IMR-90 (cell line): Measurements from ENCODE around the gene CGREF1. TPM values are rescaled to one million over a fixed set of nuclear protein-coding genes. Genes with fewer than 3 reads are reported as not detected.

Experiments used
- ATAC-seq: fragments of 200-7000 bp; cut with Tn5 transposase; 2 replicates; pipeline ENCODE4 v1.9.1; 2020; ENCODE audit warnings: low read depth, mild to moderate bottlenecking, moderate library complexity
- BruUV-seq: library from RNA; stranded (reverse); fragments of 400-500 nt; replicated peaks from 2 replicates; lab custom pipeline; 2021; lab: Mats Ljungman, UMichigan
- CTCF ChIA-PET: fragments of 300-600 bp; formaldehyde crosslinking; extraction: SDS; loops from one replicate; lab custom pipeline; 2021; ENCODE audit warnings: antibody characterized with exemption; lab: Yijun Ruan, JAX
- POLR2A ChIA-PET: fragments of 300-600 bp; sonication (Branson Sonifier 250); formaldehyde crosslinking; loops from one replicate; lab custom pipeline; 2022; ENCODE audit warnings: antibody characterized with exemption; ENCODE audit not compliant: unreplicated experiment; lab: Charles Lee
- DNase-seq: peaks from one replicate; pipeline ENCODE4 v3.0.0; 2013
- H2AFZ ChIP-seq: replicated peaks from 2 replicates; pipeline ENCODE3; 2013; ENCODE audit warnings: low read length, mild to moderate bottlenecking; ENCODE audit not compliant: poor library complexity
- H2AK5ac ChIP-seq: 2 replicates; pipeline ENCODE4 v1.6.1; 2013; ENCODE audit warnings: low read depth, low read length, inconsistent platforms
- H2AK9ac ChIP-seq: replicated peaks from 2 replicates; pipeline ENCODE3; 2013; ENCODE audit warnings: mild to moderate bottlenecking, low read depth, low read length, moderate library complexity; ENCODE audit not compliant: poor library complexity
- H2BK120ac ChIP-seq: 2 replicates; pipeline ENCODE4 v1.6.1; 2013; ENCODE audit warnings: low read depth, low read length, inconsistent platforms
- H2BK15ac ChIP-seq: 3 replicates; pipeline ENCODE4 v1.6.1; 2013; ENCODE audit warnings: low read depth, low read length, inconsistent platforms
- H2BK20ac ChIP-seq: 2 replicates; pipeline ENCODE4 v1.6.1; 2013; ENCODE audit warnings: low read depth, mild to moderate bottlenecking, inconsistent platforms, low read length, moderate library complexity
- H2BK5ac ChIP-seq: 2 replicates; pipeline ENCODE4 v1.6.1; 2013; ENCODE audit warnings: mild to moderate bottlenecking, low read depth, low read length, inconsistent platforms; ENCODE audit not compliant: poor library complexity, severe bottlenecking
- H3K14ac ChIP-seq: replicated peaks from 2 replicates; pipeline ENCODE4 v1.6.1; 2013; ENCODE audit warnings: low read depth, low read length, inconsistent platforms
- H3K18ac ChIP-seq: 2 replicates; pipeline ENCODE4 v1.6.1; 2013; ENCODE audit warnings: low read depth, low read length, control low read depth
- H3K23ac ChIP-seq: 2 replicates; pipeline ENCODE4 v1.6.1; 2013; ENCODE audit warnings: low read depth, low read length, inconsistent platforms
- H3K27ac ChIP-seq: 2 replicates; pipeline ENCODE4 v1.5.1; 2013; ENCODE audit warnings: mild to moderate bottlenecking, control low read depth, low read length; ENCODE audit not compliant: insufficient read depth
- H3K27me3 ChIP-seq: 2 replicates; pipeline ENCODE4 v1.6.1; 2013; ENCODE audit warnings: low read length; ENCODE audit not compliant: control insufficient read depth, insufficient read depth
- H3K36me3 ChIP-seq: 2 replicates; pipeline ENCODE4 v1.6.1; 2013; ENCODE audit warnings: low read length, mixed read lengths; ENCODE audit not compliant: control insufficient read depth, insufficient read depth
- H3K4ac ChIP-seq: 2 replicates; pipeline ENCODE4 v1.6.1; 2013; ENCODE audit warnings: low read depth, low read length, inconsistent platforms
- H3K4me1 ChIP-seq: 2 replicates; pipeline ENCODE4 v1.6.1; 2013; ENCODE audit warnings: low read length, mixed read lengths; ENCODE audit not compliant: control insufficient read depth, insufficient read depth
- H3K4me2 ChIP-seq: 2 replicates; pipeline ENCODE4 v1.6.1; 2013; ENCODE audit warnings: low read depth, mild to moderate bottlenecking, control low read depth, low read length, moderate library complexity
- H3K4me3 ChIP-seq: 2 replicates; pipeline ENCODE4 v1.5.1; 2013; ENCODE audit warnings: low read depth, mild to moderate bottlenecking, control low read depth, low read length, moderate library complexity; ENCODE audit not compliant: insufficient read depth
- H3K56ac ChIP-seq: 2 replicates; pipeline ENCODE4 v1.6.1; 2013; ENCODE audit warnings: low read length, inconsistent platforms; ENCODE audit not compliant: insufficient read depth; ENCODE audit errors: extremely low read depth
- H3K79me1 ChIP-seq, 2 experiments: 2 replicates each; pipeline ENCODE4 v1.6.1; 2013; ENCODE audit warnings: low read length in 2 of 2, inconsistent platforms in 1 of 2, low read depth in 1 of 2
- H3K9ac ChIP-seq: 2 replicates; pipeline ENCODE4 v1.6.1; 2013; ENCODE audit warnings: low read depth, low read length, control low read depth
- H3K9me1 ChIP-seq: 2 replicates; pipeline ENCODE4 v1.6.1; 2013; ENCODE audit warnings: low read length, inconsistent platforms; ENCODE audit not compliant: insufficient read depth
- H3K9me3 ChIP-seq: 2 replicates; pipeline ENCODE4 v1.6.1; 2013; ENCODE audit warnings: low read length; ENCODE audit not compliant: control insufficient read depth, insufficient read depth
- H4K20me1 ChIP-seq: 2 replicates; pipeline ENCODE4 v1.6.1; 2013; ENCODE audit warnings: low read length, inconsistent platforms; ENCODE audit not compliant: insufficient read depth
- H4K5ac ChIP-seq: 2 replicates; pipeline ENCODE4 v1.6.1; 2013; ENCODE audit warnings: mild to moderate bottlenecking, low read depth, low read length, control low read depth
- H4K8ac ChIP-seq, 2 experiments: 2 replicates each; pipeline ENCODE4 v1.6.1; 2013; ENCODE audit warnings: low read depth in 2 of 2, low read length in 2 of 2, control low read depth in 1 of 2, inconsistent platforms in 1 of 2
- H4K91ac ChIP-seq: 2 replicates; pipeline ENCODE4 v1.6.1; 2013; ENCODE audit warnings: low read depth, low read length, inconsistent platforms; ENCODE audit not compliant: insufficient read depth
- BHLHE40 ChIP-seq: fragments of 150-350 bp; IDR thresholded peaks from 2 replicates; pipeline ENCODE4 v1.6.1; 2016; ENCODE audit warnings: mild to moderate bottlenecking, low read depth, low read length
- CEBPB ChIP-seq: IDR thresholded peaks from 2 replicates; pipeline ENCODE4 v1.6.1; 2012; ENCODE audit warnings: low read depth, low read length, improper control_type of control experiment
- MAFK ChIP-seq: IDR thresholded peaks from 2 replicates; pipeline ENCODE4 v1.6.1; 2012; ENCODE audit warnings: low read depth, low read length, improper control_type of control experiment
- MAZ ChIP-seq: IDR thresholded peaks from 2 replicates; pipeline ENCODE4 v1.6.1; 2012; ENCODE audit warnings: low read depth, mild to moderate bottlenecking, low read length, improper control_type of control experiment, moderate library complexity, borderline replicate concordance
- MXI1 ChIP-seq: IDR thresholded peaks from 2 replicates; pipeline ENCODE4 v1.6.1; 2012; ENCODE audit warnings: low read depth, mild to moderate bottlenecking, low read length, moderate library complexity, borderline replicate concordance
- POLR2A ChIP-seq: IDR thresholded peaks from 2 replicates; pipeline ENCODE4 v1.6.1; 2012; ENCODE audit warnings: mild to moderate bottlenecking, low read depth, low read length
- RAD21 ChIP-seq: IDR thresholded peaks from 2 replicates; pipeline ENCODE4 v1.6.1; 2012; ENCODE audit warnings: low read length, improper control_type of control experiment
- SMC3 ChIP-seq: fragments of 150-350 bp; IDR thresholded peaks from 2 replicates; pipeline ENCODE4 v1.6.1; 2016; ENCODE audit warnings: low read depth, mild to moderate bottlenecking, antibody characterized with exemption, low read length, moderate library complexity
- USF2 ChIP-seq: fragments of 150-350 bp; IDR thresholded peaks from 2 replicates; pipeline ENCODE4 v1.6.1; 2017; ENCODE audit warnings: mild to moderate bottlenecking, antibody characterized with exemption, low read length, low read depth
- WGBS, 2 experiments: methylation state at CpG; one replicate each; pipeline versions ENCODE4 v1.1.5 to v1.1.7; 2013; ENCODE audit warnings: missing lambda C conversion rate in 2 of 2; ENCODE audit not compliant: insufficient read length in 1 of 2; ENCODE audit errors: extremely low coverage in 2 of 2; 5-methylcytosine and 5-hydroxymethylcytosine counted together
- dilution Hi-C: fragments of 300-500 bp; cut with HindIII; formaldehyde crosslinking; loops from one replicate; pipeline ENCODE4 v1.14.3; 2018; ENCODE audit warnings: low sequenced_read_pairs; ENCODE audit not compliant: unreplicated experiment
- in situ Hi-C: fragments of 300-500 bp; cut with MboI; formaldehyde crosslinking; loops from 3 replicates; pipeline ENCODE4 v1.14.3; 2019; ENCODE audit warnings: low sequenced_read_pairs, inconsistent platforms, mixed read lengths
- intact Hi-C: fragments of 100-400 bp; cut with micrococcal nuclease; formaldehyde crosslinking; loops from 2 replicates; pipeline ENCODE4 v1.10.0; 2022
- polyA plus RNA-seq, 3 experiments: library from polyadenylated mRNA; depleted of rRNA; stranded (reverse); fragments of >200 nt; gene quantifications; 2 replicates each; pipeline ENCODE4 v1.2.3, GENCODE V29; 2012; ENCODE audit warnings: low replicate concordance in 1 of 3
- total RNA-seq: library from RNA; depleted of rRNA; stranded (reverse); fragments of >200 nt; gene quantifications from 2 replicates; pipeline ENCODE4 v1.2.3, GENCODE V29; 2012
- TF ChIP-seq, protein P1 (sequence below): conservative IDR thresholded peaks from 2 replicates; pipeline ENCODE4 v1.5.1; 2012; ENCODE audit warnings: mild to moderate bottlenecking, low read depth, low read length, improper control_type of control experiment

Gene CGREF1
- total and polyA plus RNA-seq, 2 of the 4 experiments (the other 2 are of a cell fraction), result 0.54 to 1.3 TPM

GRCh38 chr2:27086090-27086723, 32.7 kb downstream of the CGREF1 start (continued):
- TF ChIP-seq, protein P1, sequence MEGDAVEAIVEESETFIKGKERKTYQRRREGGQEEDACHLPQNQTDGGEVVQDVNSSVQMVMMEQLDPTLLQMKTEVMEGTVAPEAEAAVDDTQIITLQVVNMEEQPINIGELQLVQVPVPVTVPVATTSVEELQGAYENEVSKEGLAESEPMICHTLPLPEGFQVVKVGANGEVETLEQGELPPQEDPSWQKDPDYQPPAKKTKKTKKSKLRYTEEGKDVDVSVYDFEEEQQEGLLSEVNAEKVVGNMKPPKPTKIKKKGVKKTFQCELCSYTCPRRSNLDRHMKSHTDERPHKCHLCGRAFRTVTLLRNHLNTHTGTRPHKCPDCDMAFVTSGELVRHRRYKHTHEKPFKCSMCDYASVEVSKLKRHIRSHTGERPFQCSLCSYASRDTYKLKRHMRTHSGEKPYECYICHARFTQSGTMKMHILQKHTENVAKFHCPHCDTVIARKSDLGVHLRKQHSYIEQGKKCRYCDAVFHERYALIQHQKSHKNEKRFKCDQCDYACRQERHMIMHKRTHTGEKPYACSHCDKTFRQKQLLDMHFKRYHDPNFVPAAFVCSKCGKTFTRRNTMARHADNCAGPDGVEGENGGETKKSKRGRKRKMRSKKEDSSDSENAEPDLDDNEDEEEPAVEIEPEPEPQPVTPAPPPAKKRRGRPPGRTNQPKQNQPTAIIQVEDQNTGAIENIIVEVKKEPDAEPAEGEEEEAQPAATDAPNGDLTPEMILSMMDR, result peak; percentile 93
- TF ChIP-seq MAFK, result no peak

GRCh38 chr2:27085673-27086089, 33.2 kb downstream of the CGREF1 start:
- DNase-seq (peak; percentile 45), ATAC-seq (peak; percentile 7)
- Histone ChIP-seq H3K36me3 (peaks cover 23% of the 10 kb centered on the region; the same call in 1 of the 2 replicates), H4K91ac (peak overlapping the region; percentile 58), H2BK5ac (no peak overlapping the region), H2AK9ac (peak overlapping the region; percentile 91), H3K4me1 (peaks cover 11% of the 10 kb centered on the region), H3K79me1 (peaks cover 0 to 31% of the 10 kb centered on the region in 2 experiments; a peak in 2 of 4 replicates), H2BK20ac (no peak overlapping the region), H2BK120ac (no peak overlapping the region), H2BK15ac (no peak overlapping the region), H3K56ac (no peak overlapping the region), H2AFZ (peak overlapping the region; percentile 86), H3K4me3 (no peak overlapping the region), H4K20me1 (peaks cover 8% of the 10 kb centered on the region), H3K4ac (peak overlapping the region; percentile 42), H4K8ac (peak overlapping the region; percentile 45 to 55; a peak in 2 of 4 replicates), H2AK5ac (peak overlapping the region; percentile 51), H3K14ac (no peak overlapping the region), H4K5ac (no peak overlapping the region), H3K4me2 (peak overlapping the region; percentile 6; the same call in 1 of the 2 replicates), H3K27me3 (no peaks in the 10 kb centered on the region), H3K9me3 (no peaks in the 10 kb centered on the region), H3K18ac (no peak overlapping the region), H3K9ac (no peak overlapping the region), H3K23ac (no peak overlapping the region), H3K9me1 (no peaks in the 10 kb centered on the region; the same call in 1 of the 2 replicates), H3K27ac (peak overlapping the region; percentile 64)
- dilution Hi-C loops (no loop called here), intact Hi-C loops (loop anchor here (1.0 to 5.0 kb wide), 2 partner anchors 35 to 238 kb away; partner anchors contain the start of gene DPYSL5), in situ Hi-C loops (no loop called here)
- ChIA-PET POLR2A (no interaction called here), CTCF (interaction anchor here (1.3 kb wide), 1 partner anchor 239 kb away, joined by 3 read pairs; no protein-coding TSS in a partner anchor)
- TSS peak; percentile 86 for BruUV-seq
- peak; percentile 23; the same call in 1 of the 2 replicates for TF ChIP-seq SMC3
- no peak for TF ChIP-seq USF2
- TF ChIP-seq, protein P1, result peak; percentile 40
- no peak for TF ChIP-seq CEBPB
- TF ChIP-seq POLR2A, result no peak
- no peak for TF ChIP-seq BHLHE40
- no peak for TF ChIP-seq MAZ
- no peak for TF ChIP-seq MXI1
- TF ChIP-seq RAD21, result peak; percentile 46; the same call in 1 of the 2 replicates
- WGBS, 2 experiments, result 11% methylated on average over 28 of the region's 38 CpGs; no CpG with 5 or more reads in 1 of the 2 experiments
